VCaP (cell line): ENCODE data around the gene RAD23A.

Source experiments
- H3K27ac ChIP-seq: fragments of 450-650 bp; 2 replicates; pipeline ENCODE4 v1.5.1; 2017
- CTCF ChIP-seq: fragments of 450-650 bp; conservative IDR thresholded peaks from 2 replicates; pipeline ENCODE4 v1.5.1; 2017; ENCODE audit warnings: mild to moderate bottlenecking, moderate library complexity

RAD23A gene

GRCh38 chr19:13003081-13003480, 57.4 kb downstream of the RAD23A start:
- peak overlapping the region; percentile 100 for H3K27ac ChIP-seq
- no peak for TF ChIP-seq CTCF
